GM18951 (cell line): ENCODE results near the gene SMC1A.
"Not testable (repeated sequence)": the region's sequence is repeated elsewhere in the genome, so short reads cannot be mapped to it uniquely, and the experiment has no call there.

Experiments used
- POLR2A ChIP-seq: IDR thresholded peaks from 4 replicates; pipeline ENCODE4 v1.6.1; 2011; ENCODE audit warnings: mild to moderate bottlenecking; ENCODE audit not compliant: insufficient read length, insufficient read depth; ENCODE audit errors: extremely low read depth
- in situ Hi-C: fragments of 300-500 bp; cut with MboI; formaldehyde crosslinking; loops from one replicate; pipeline ENCODE4 v1.12.0; 2022; ENCODE audit warnings: low sequenced_read_pairs, mixed read lengths, inconsistent platforms; ENCODE audit not compliant: unreplicated experiment

Gene SMC1A

GRCh38 chrX:53422086-53422860 is at the start of gene SMC1A:
Gene SMC1A (minus strand): TSS chrX:53422654. CDS start chrX:53422600, 54 bp downstream.
- TF ChIP-seq POLR2A = peak; percentile 79
- in situ Hi-C loops = no loop called here

GRCh38 chrX:53471346-53471745 is 48.9 kb upstream of the SMC1A start:
- in situ Hi-C loops = no loop called here
- TF ChIP-seq POLR2A = no peak

DNA sequence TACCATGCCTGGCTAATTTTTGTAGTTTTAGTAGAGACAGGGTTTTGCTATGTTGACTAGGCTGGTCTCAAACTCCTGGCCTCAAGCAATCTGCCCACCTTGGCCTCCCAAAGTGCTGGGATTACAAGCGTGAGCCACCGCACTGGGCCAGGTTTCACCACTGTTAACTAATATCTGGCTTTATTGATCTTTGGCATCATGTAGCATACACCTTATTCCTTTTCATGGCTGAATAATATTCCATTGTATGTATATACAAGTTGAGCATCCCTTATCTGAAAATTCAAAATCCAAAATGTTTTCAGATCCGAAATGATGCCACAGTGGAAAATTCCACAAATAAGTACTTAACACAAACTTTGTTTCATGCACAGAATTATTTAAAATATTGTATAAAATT is 46.2 kb upstream of the SMC1A start:
- in situ Hi-C loops = not testable (repeated sequence)

DNA sequence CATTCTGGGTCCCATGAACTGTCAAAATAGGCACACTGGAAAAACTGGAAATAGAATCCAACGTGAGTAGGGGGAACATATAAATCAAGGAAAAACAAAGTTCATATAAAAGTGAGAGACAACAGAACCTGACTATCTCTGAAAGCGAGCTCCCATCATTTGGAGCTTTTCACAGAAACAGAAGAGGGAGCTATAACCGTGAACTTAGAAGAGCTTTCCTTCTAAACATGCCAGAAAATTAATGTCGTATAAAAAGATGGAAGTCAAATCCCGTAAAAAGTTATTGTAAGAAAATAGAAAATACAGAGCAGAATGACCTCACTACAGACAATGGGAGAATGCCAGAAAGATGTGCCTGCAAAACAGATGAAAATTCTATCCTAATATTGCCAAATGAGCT is 35.6 kb upstream of the SMC1A start:
- no peak for TF ChIP-seq POLR2A
- in situ Hi-C loops = no loop called here

DNA sequence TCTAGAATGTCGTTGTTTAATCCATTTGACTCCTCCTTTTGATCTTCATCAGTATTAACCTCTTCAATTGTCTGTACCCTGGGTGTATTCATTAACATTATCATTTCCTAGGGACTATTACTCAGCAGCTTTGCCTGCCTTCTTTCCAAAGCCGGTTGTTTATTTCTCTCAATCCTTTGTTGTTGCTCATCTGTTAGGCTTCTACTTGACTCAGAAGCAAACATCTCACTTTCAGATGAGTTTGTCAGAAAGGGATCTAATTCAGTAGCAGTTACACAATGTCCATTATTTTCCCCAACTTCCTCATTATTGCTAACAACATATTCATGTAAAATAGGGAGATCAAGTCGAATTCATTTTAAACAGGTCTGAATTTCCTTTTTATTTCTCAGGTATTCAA is 33.8 kb upstream of the SMC1A start:
- TF ChIP-seq POLR2A = no peak
- in situ Hi-C loops = no loop called here

GRCh38 chrX:53452812-53453211 is 30.4 kb upstream of the SMC1A start:
- no peak for TF ChIP-seq POLR2A
- in situ Hi-C loops = no loop called here

DNA sequence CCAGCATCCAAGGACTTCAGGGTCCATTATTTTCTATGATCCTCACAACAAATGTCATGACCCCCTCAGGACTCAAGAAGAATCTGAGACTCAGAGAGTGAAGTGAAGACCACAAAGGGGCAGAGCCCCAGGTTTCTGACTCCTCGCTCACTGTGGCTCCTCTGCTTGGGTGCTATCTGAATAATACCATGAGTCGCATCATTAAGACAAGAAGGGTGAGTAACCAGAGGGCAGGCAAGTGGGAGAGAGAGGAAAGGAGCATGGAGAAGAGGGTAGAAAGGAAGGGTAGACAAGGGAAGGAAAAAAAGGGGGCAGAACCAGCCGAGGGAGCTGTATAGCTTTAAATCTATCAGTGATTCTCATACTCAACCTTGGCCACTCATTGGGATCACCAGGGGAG is 27.2 kb upstream of the SMC1A start:
- no peak for TF ChIP-seq POLR2A
- in situ Hi-C loops = no loop called here

DNA sequence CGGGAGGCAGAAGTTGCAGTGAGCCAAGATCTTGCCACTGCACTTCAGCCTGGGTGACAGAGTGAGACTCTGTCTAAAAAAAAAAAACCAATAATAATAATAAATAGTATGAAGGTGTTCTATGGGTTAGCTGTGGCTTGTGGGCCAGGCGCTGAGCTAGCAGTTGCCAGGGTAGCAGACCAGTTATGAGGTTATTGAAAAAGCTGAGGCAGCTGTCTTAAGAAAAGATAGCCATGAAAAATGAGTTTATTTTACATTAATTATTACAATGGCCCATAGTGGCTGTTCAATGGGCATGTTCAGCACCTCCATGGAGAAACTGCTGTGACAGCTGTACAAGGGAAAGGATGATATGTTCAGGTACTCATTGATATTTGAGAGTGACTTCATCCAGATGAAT is 25.0 kb upstream of the SMC1A start:
- in situ Hi-C loops = no loop called here
- no peak for TF ChIP-seq POLR2A

GRCh38 chrX:53445977-53446376 is 23.5 kb upstream of the SMC1A start:
- in situ Hi-C loops = no loop called here
- no peak for TF ChIP-seq POLR2A

GRCh38 chrX:53442322-53442631 is 19.8 kb upstream of the SMC1A start:
- no peak for TF ChIP-seq POLR2A
- in situ Hi-C loops = no loop called here

DNA sequence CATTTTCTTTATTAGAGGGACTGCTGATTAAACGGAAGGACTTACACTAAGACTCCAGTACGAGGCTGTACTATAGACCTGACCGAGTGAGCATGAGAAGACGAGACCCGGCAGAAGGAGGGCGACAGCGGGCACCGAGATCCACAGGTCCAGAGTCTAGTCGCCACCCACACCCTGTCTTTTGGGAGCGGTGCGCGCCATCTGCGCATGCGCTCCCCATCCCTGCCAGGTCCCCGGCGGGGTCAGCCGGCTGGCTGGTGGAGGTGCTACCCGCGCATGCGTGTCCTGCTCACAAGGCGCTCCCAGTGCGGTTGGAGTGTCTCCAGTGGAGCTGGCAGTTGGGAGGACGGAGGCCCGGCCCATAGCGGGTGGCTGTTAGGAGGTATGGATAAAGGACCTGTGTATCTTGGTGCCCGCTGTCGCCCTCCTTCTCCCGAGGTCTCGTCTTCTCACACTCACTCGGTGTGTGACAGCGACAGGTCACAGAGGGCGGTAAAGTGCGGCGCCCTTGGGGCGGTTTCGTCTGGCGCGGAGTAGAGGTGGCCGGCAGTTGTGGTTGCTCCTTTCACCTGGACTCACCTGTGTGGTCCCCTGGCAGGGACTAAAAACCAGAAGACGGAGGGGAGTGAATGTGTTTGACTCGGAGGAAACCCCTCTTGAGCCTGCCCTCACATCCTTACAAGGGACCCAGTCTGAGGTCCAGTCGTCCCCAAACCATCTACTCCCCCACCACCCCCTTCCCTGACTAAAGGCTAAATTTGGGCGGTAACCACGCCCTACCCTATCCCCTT is 19.3 kb upstream of the SMC1A start:
- in situ Hi-C loops = no loop called here
- TF ChIP-seq POLR2A = peak; percentile 59

DNA sequence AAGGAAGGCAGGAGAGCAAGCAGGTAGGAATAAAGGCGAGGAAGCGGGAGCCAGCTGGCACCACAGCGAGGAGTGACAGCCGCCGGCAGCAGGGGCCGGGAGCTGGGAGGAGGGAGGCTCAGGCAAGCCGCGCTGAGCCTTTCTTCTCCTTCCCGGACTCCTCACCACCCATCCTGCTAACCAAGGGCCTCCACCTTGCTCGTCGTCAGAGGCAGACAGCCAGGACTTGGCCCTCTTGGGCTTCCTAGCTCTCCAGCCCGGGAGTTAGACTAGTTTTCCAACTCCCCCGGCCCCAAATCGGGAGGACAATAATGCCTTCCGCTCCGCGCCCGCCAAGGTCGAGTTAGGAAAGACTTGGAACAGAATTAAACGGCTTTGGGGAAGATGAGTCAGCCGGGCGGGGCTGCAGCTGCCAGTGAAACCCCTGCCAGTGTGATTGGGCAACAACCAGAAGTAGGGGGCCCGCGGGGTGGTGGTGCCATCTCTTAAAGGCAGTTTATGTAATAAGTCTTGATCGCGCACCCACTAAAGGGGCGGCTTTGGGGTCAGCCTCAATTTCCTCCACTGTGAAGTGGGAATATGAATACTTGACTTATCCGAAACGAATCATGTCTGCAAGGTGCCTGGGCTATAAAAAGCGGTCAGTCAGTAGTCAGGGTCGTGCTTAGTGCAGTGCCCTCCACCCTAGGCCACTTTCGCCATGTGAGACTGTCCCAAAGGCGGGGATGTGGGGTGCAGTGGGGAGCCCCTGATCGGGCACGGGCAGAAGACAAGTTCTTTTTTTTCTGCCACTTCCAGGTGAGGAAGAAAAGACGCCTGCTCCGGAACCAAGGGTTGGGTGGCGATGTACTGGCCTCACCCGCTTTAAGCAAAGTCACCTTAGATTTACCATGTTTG is 18.4 kb upstream of the SMC1A start:
- in situ Hi-C loops = no loop called here
- no peak for TF ChIP-seq POLR2A

- in situ Hi-C loops = no loop called here
- no peak for TF ChIP-seq POLR2A
These were observed 17.6 kb upstream of the SMC1A start for GRCh38 chrX:53440101-53440500.
